Activated T-helper 2 cell treated with anti-CD3 and anti-CD28 coated beads, Interferon-gamma antibody, Interleukin-2, Interleukin-4, amounts not matched to agents 10 μg/mL and 5 μg/mL and 100 μg/mL, durations not matched to agents 14 hours and 24 hours and 36 hours (primary cell): Measurements from ENCODE around the gene HEATR5A. TPM values are rescaled to one million over a fixed set of nuclear protein-coding genes. Genes with fewer than 3 reads are reported as not detected.
"Not testable (repeated sequence)": the region's sequence is repeated elsewhere in the genome, so short reads cannot be mapped to it uniquely, and the experiment has no call there.

Experiments used
- DNase-seq: peaks from one replicate; pipeline ENCODE4 v3.0.0; 2021; ENCODE audit warnings: low spot score
- H3K27ac Mint-ChIP-seq: one replicate; pipeline ENCODE4 v1.8.0; 2021; ENCODE audit warnings: mixed read lengths
- H3K27me3 Mint-ChIP-seq: one replicate; pipeline ENCODE4 v1.8.0; 2021; ENCODE audit warnings: low read depth, mixed read lengths
- H3K36me3 Mint-ChIP-seq: one replicate; pipeline ENCODE4 v1.8.0; 2021; ENCODE audit warnings: low read depth, mixed read lengths
- H3K4me1 Mint-ChIP-seq: one replicate; pipeline ENCODE4 v1.8.0; 2021; ENCODE audit warnings: low read depth, mixed read lengths
- H3K4me3 Mint-ChIP-seq: one replicate; pipeline ENCODE4 v1.8.0; 2021; ENCODE audit warnings: low read depth, mild to moderate bottlenecking, moderate library complexity, mixed read lengths
- H3K9me3 Mint-ChIP-seq: one replicate; pipeline ENCODE4 v1.8.0; 2021; ENCODE audit warnings: mixed read lengths
- intact Hi-C: fragments of 100-400 bp; cut with micrococcal nuclease; formaldehyde crosslinking; loops from one replicate; pipeline ENCODE4 v1.15.1; 2023
- total RNA-seq: library from RNA; stranded (reverse); gene quantifications from 2 replicates; pipeline ENCODE4 v1.2.3, GENCODE V29; 2022

Gene HEATR5A
- total RNA-seq, 1 donor from 2014 or later: 23.1 TPM

DNA sequence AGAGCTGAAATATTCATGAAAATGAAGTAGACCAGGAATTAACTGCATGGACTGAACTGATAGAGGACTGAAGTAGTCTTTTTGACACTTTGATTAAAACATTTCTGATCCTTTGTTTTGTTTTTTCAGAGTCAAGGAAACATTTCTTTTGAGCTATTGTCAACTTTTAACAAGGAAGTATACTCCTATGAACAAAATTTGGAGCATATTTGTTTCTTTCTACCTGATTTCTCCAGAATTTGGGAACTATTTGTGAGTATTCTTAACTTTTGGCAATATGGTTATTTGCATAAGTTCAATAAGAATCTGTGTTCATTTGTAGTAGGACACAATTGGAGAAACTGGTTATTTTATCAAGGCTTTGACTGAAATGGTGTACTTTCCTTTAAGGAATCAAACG lies 141.5 kb downstream of the HEATR5A start:
- no peak overlapping the region for H3K4me3 Mint-ChIP-seq
- intact Hi-C loops: no loop called here
- DNase-seq: no peak
- peaks cover 3% of the 10 kb centered on the region for H3K36me3 Mint-ChIP-seq
- no peaks in the 10 kb centered on the region for H3K27me3 Mint-ChIP-seq
- peaks cover 26% of the 10 kb centered on the region for H3K9me3 Mint-ChIP-seq
- H3K27ac Mint-ChIP-seq: no peak overlapping the region
- H3K4me1 Mint-ChIP-seq: peaks cover 9% of the 10 kb centered on the region

DNA sequence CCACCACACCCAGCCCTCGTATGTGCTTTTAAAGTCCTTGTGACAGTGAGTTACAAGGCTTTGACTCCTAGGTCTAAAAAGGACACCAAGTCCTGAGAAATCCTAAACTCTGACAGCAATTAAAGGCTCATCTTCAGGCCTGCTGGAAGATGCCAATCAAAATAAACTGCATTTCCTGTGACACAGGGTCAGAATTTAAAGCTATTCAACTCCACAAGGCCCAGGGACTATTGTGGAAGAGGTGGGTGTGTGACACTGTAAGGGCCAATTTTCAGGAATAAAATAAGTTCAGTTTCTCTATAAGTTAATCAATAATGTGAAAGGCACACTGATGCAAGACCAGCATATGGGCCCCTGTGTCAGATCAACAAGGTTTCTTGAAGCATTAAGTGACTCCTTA lies 143.3 kb downstream of the HEATR5A start:
- no peaks in the 10 kb centered on the region for H3K27me3 Mint-ChIP-seq
- peaks cover 27% of the 10 kb centered on the region for H3K9me3 Mint-ChIP-seq
- peaks cover 3% of the 10 kb centered on the region for H3K36me3 Mint-ChIP-seq
- H3K27ac Mint-ChIP-seq: no peak overlapping the region
- H3K4me3 Mint-ChIP-seq: no peak overlapping the region
- H3K4me1 Mint-ChIP-seq: peaks cover 5% of the 10 kb centered on the region
- intact Hi-C loops: no loop called here
- DNase-seq: no peak

- intact Hi-C loops, H3K27me3 Mint-ChIP-seq, H3K27ac Mint-ChIP-seq, H3K36me3 Mint-ChIP-seq, H3K4me3 Mint-ChIP-seq, H3K4me1 Mint-ChIP-seq, DNase-seq: not testable (repeated sequence)
- H3K9me3 Mint-ChIP-seq: peaks cover 27% of the 10 kb centered on the region
Measured at GRCh38 chr14:31276417-31276816, 143.9 kb downstream of the HEATR5A start.

DNA sequence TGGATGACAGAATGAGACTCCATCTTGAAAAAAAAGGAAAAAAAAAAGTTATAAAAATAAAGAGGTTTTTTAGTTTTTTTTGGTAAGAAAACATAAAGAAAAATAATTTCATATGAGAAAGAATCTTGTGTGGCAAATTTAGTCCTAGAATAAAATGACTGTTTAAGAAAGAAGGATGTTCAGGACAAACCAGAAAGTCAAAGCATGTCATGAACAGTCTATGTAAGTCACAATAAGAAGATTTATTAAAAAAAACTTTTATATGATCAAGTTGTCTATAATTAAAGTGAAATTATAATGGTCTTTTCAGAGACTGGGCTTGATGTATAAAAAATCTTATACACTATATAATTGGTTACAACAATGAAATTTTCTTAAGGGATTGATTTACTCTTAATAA lies 144.6 kb downstream of the HEATR5A start:
- H3K27ac Mint-ChIP-seq: no peak overlapping the region
- peaks cover 5% of the 10 kb centered on the region for H3K4me1 Mint-ChIP-seq
- intact Hi-C loops: no loop called here

DNA sequence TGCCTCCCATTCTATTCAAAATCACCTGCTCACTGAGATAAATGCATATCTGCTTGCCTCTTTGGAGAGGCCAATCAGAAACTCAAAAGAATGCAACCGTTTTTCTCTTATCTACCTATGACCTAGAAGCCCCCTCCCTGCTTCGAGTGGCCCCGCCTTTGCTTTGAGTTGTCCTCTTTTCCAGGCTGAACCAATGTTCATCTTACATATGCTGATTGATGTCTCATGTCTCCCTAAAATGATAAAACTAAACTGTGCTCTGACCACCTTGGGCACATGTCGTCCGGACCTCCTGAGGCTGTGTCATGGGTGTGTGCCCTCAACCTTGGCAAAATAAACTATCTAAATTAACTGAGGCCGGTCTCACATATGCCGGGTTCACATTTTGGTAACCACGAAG lies 148.7 kb downstream of the HEATR5A start:
- Mint-ChIP-seq H3K4me1 (peaks cover 5% of the 10 kb centered on the region), H3K27ac (no peak overlapping the region), H3K36me3 (peaks cover 3% of the 10 kb centered on the region), H3K9me3 (peaks cover 19% of the 10 kb centered on the region), H3K27me3 (no peaks in the 10 kb centered on the region), H3K4me3 (no peak overlapping the region)
- intact Hi-C loops: loop anchor here (5.0 kb wide), 1 partner anchor 86 kb away; no protein-coding TSS in a partner anchor
- DNase-seq: no peak

More for the DNA sequence above, 144.6 kb downstream of the HEATR5A start:
- Mint-ChIP-seq H3K9me3 (peaks cover 27% of the 10 kb centered on the region), H3K36me3 (peaks cover 3% of the 10 kb centered on the region), H3K4me3 (no peak overlapping the region), H3K27me3 (no peaks in the 10 kb centered on the region)
- no peak for DNase-seq

GRCh38 chr14:31270196-31270772 lies 150.1 kb downstream of the HEATR5A start:
- no peaks in the 10 kb centered on the region for H3K27me3 Mint-ChIP-seq
- no peak overlapping the region for H3K4me3 Mint-ChIP-seq
- intact Hi-C loops: loop anchor here (5.0 kb wide), 1 partner anchor 87 kb away; no protein-coding TSS in a partner anchor
- H3K9me3 Mint-ChIP-seq: peaks cover 14% of the 10 kb centered on the region
- DNase-seq: no peak
- H3K4me1 Mint-ChIP-seq: peaks cover 5% of the 10 kb centered on the region
- no peak overlapping the region for H3K27ac Mint-ChIP-seq
- H3K36me3 Mint-ChIP-seq: no peaks in the 10 kb centered on the region

- Mint-ChIP-seq H3K4me1 (peaks cover 5% of the 10 kb centered on the region), H3K27ac (no peak overlapping the region), H3K4me3 (no peak overlapping the region), H3K36me3 (no peaks in the 10 kb centered on the region), H3K9me3 (peaks cover 14% of the 10 kb centered on the region), H3K27me3 (no peaks in the 10 kb centered on the region)
- intact Hi-C loops: loop anchor here (5.0 kb wide), 1 partner anchor 88 kb away; no protein-coding TSS in a partner anchor
- DNase-seq: no peak
Measured at GRCh38 chr14:31269634-31270195, 150.6 kb downstream of the HEATR5A start.

- DNase-seq: no peak
- H3K27me3 Mint-ChIP-seq: no peaks in the 10 kb centered on the region
- peaks cover 8% of the 10 kb centered on the region for H3K9me3 Mint-ChIP-seq
- intact Hi-C loops: no loop called here
- H3K27ac Mint-ChIP-seq: no peak overlapping the region
- H3K4me1 Mint-ChIP-seq: no peaks in the 10 kb centered on the region
- no peak overlapping the region for H3K4me3 Mint-ChIP-seq
- H3K36me3 Mint-ChIP-seq: no peaks in the 10 kb centered on the region
Measured at GRCh38 chr14:31268216-31268615, 152.1 kb downstream of the HEATR5A start.

DNA sequence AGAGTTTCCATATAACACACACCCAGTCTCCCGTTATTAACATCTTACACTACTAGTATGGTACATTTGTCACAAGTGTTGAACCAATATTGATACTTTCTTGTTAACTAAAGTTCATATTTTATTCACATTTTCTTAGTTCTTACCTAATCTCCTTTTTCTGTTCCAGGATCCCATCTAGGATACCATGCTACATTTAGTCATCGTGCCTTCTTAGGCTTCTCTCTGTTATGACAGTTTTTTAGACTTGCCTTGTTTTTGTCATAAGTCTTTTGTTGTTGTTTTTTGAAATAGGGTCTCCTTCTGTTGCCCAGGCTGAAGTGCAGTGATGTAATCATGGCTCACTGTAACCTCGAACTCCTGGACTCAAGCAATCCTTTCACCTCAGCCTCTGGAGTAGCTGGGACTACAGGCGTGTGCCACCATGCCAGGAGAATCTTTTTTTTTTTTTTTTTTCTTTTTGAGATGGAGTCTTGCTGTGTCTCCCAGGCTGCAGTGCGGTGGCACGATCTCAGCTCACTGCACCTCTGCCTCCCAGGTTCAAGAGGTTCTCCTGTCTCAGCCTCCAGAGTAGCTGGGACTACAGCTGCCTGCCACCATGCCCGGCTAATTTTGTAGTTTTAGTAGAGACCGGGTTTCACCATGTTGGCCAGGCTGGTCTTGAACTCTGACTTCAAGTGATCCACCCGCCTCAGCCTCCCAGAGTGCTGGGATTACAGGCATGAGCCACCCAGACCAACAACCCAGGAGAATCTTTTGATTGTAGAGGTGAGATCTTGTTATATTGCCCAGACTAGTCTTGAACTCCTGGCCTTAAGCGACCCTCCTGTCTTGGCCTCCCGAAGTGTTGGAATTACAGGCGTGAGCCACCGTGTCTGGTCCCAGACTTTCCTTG lies 153.7 kb downstream of the HEATR5A start:
- no peak overlapping the region for H3K4me3 Mint-ChIP-seq
- peaks cover 8% of the 10 kb centered on the region for H3K9me3 Mint-ChIP-seq
- H3K4me1 Mint-ChIP-seq: no peaks in the 10 kb centered on the region
- H3K36me3 Mint-ChIP-seq: no peaks in the 10 kb centered on the region
- no peak overlapping the region for H3K27ac Mint-ChIP-seq
- intact Hi-C loops: no loop called here
- no peak for DNase-seq
- peaks cover 1% of the 10 kb centered on the region for H3K27me3 Mint-ChIP-seq

DNA sequence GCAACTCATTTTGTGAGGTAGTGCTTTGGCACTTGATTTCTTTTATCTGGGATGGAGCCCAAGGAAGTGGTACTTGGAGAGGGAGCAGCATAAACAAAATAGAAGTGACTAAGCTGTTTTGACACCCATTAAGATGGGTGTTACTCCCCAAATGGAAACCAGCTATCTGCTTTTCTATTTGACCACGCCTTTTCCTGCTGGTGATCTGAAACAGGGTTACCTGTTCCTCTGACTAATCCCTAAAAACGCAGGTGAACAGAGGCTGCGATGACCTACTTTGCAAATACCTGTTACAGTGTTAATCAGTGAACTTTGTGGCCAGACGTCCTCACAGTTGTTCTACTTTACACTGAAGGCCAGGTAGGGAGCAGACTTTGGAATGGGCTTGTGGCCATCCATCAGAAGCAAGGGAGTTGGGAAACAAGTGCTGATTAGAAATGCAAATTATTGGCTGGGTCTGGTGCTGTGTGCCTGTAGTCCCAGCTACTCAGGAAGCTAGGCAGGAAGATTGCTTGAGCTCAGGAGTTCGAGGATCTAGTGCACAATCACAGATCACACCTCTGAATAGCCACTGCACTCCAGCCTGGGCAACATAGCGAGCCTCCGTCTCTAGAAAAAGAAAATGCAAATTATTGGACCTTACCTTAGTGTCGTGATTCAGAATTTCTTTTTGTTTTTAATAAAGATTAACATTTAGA lies 154.5 kb downstream of the HEATR5A start:
- Mint-ChIP-seq H3K4me1 (no peaks in the 10 kb centered on the region), H3K9me3 (peaks cover 8% of the 10 kb centered on the region), H3K27me3 (peaks cover 1% of the 10 kb centered on the region), H3K36me3 (no peaks in the 10 kb centered on the region), H3K27ac (no peak overlapping the region), H3K4me3 (no peak overlapping the region)
- intact Hi-C loops: no loop called here
- DNase-seq: no peak

- Mint-ChIP-seq H3K4me1 (no peaks in the 10 kb centered on the region), H3K27ac (no peak overlapping the region), H3K4me3 (no peak overlapping the region), H3K9me3 (no peaks in the 10 kb centered on the region), H3K27me3 (peaks cover 1% of the 10 kb centered on the region), H3K36me3 (no peaks in the 10 kb centered on the region)
- intact Hi-C loops: no loop called here
- DNase-seq: no peak
Measured at GRCh38 chr14:31263485-31264133, 156.7 kb downstream of the HEATR5A start.
